Measurements from ENCODE around the gene PTGR2.
A peak's percentile ranks its signal among the peaks of the same experiment; 100 is the strongest.
"Not testable (repeated sequence)": the region's sequence is repeated elsewhere in the genome, so short reads cannot be mapped to it uniquely, and the experiment has no call there.

Gene PTGR2

GRCh38 chr14:73889376-73889775 lies 37.7 kb downstream of the PTGR2 start:
- TF ChIP-seq CTCF (conservative IDR thresholded peaks at IDR 0.05; ENCODE audit: low read length) = no peak
- DNase-seq (ENCODE audit: low read depth) = peak; percentile 39
- H3K4me3 ChIP-seq (ENCODE audit: low read length) = no peak overlapping the region

GRCh38 chr14:73894180-73894687 lies 42.6 kb downstream of the PTGR2 start:
- H3K4me3 ChIP-seq (ENCODE audit: low read length); DNase-seq (ENCODE audit: low read depth): not testable (repeated sequence)

GRCh38 chr14:73895939-73896338 lies 44.3 kb downstream of the PTGR2 start:
- no peak overlapping the region for H3K4me3 ChIP-seq (ENCODE audit: low read length)
- no peak for DNase-seq (ENCODE audit: low read depth)
- no peak for TF ChIP-seq CTCF (conservative IDR thresholded peaks at IDR 0.05; ENCODE audit: low read length)

- H3K4me3 ChIP-seq (ENCODE audit: low read length) = no peak overlapping the region
- TF ChIP-seq CTCF (conservative IDR thresholded peaks at IDR 0.05; ENCODE audit: low read length) = no peak
- DNase-seq (ENCODE audit: low read depth) = no peak
These were observed 44.9 kb downstream of the PTGR2 start for GRCh38 chr14:73896521-73896920.

GRCh38 chr14:73903028-73903427 lies 51.4 kb downstream of the PTGR2 start:
- no peak for TF ChIP-seq CTCF (conservative IDR thresholded peaks at IDR 0.05; ENCODE audit: low read length)
- no peak for DNase-seq (ENCODE audit: low read depth)

GRCh38 chr14:73909681-73910080 lies 58.0 kb downstream of the PTGR2 start:
- TF ChIP-seq CTCF (conservative IDR thresholded peaks at IDR 0.05; ENCODE audit: low read length) = no peak
- no peak overlapping the region for H3K4me3 ChIP-seq (ENCODE audit: low read length)
- no peak for DNase-seq (ENCODE audit: low read depth)

More at GRCh38 chr14:73903028-73903427, 51.4 kb downstream of the PTGR2 start:
- no peak overlapping the region for H3K4me3 ChIP-seq (ENCODE audit: low read length)

GRCh38 chr14:73913256-73913655 lies 61.6 kb downstream of the PTGR2 start:
- no peak for TF ChIP-seq CTCF (conservative IDR thresholded peaks at IDR 0.05; ENCODE audit: low read length)
- no peak for DNase-seq (ENCODE audit: low read depth)
- no peak overlapping the region for H3K4me3 ChIP-seq (ENCODE audit: low read length)

- no peak for TF ChIP-seq CTCF (conservative IDR thresholded peaks at IDR 0.05; ENCODE audit: low read length)
- DNase-seq (ENCODE audit: low read depth) = no peak
- H3K4me3 ChIP-seq (ENCODE audit: low read length) = no peak overlapping the region
These were observed 64.7 kb downstream of the PTGR2 start for GRCh38 chr14:73916324-73916723.

GRCh38 chr14:73919457-73919856 lies 67.8 kb downstream of the PTGR2 start:
- H3K4me3 ChIP-seq (ENCODE audit: low read length); DNase-seq (ENCODE audit: low read depth): not testable (repeated sequence)

All from AG10803 (cell line).